Effector memory CD8-positive, alpha-beta T cell (primary cell): ENCODE results near the gene GRB14.

ENCODE experiments used
- ATAC-seq: fragments of 150-1000 bp; cut with Tn5 transposase; replicated peaks from 2 replicates; pipeline ENCODE4 v1.10.0; 2021; ENCODE audit warnings: mild to moderate bottlenecking, moderate library complexity
- DNase-seq, 3 experiments: peaks; one replicate each; pipeline ENCODE4 v3.0.0; 2021
- H3K27ac Mint-ChIP-seq, 2 donors: one replicate each; pipeline ENCODE4 v1.8.0; 2022; ENCODE audit warnings: mild to moderate bottlenecking in 2 of 2, mixed read lengths in 2 of 2, moderate library complexity in 2 of 2
- H3K27me3 Mint-ChIP-seq, 2 donors: one replicate each; pipeline ENCODE4 v1.8.0; 2022; ENCODE audit warnings: mixed read lengths in 2 of 2
- H3K36me3 Mint-ChIP-seq: one replicate; pipeline ENCODE4 v1.8.0; 2022; ENCODE audit warnings: mild to moderate bottlenecking, moderate library complexity, mixed read lengths; ENCODE audit not compliant: insufficient read depth
- H3K4me1 Mint-ChIP-seq, 2 donors: one replicate each; pipeline ENCODE4 v1.8.0; 2022; ENCODE audit warnings: low read depth in 2 of 2, mixed read lengths in 2 of 2
- H3K4me3 Mint-ChIP-seq, 2 donors: one replicate each; pipeline ENCODE4 v1.8.0; 2022; ENCODE audit warnings: mild to moderate bottlenecking in 2 of 2, mixed read lengths in 2 of 2, moderate library complexity in 2 of 2
- H3K9me3 Mint-ChIP-seq, 2 donors: one replicate each; pipeline ENCODE4 v1.8.0; 2022; ENCODE audit warnings: mixed read lengths in 2 of 2

Gene GRB14

GRCh38 chr2:164599954-164600589, 21.2 kb downstream of the GRB14 start:
- H3K27ac Mint-ChIP-seq = no peak overlapping the region
- H3K27me3 Mint-ChIP-seq = no peaks in the 10 kb centered on the region
- H3K4me1 Mint-ChIP-seq = no peaks in the 10 kb centered on the region
- H3K9me3 Mint-ChIP-seq = peaks cover 11 to 22% of the 10 kb centered on the region in 2 donors
- no peak for ATAC-seq
- DNase-seq = no peak
- H3K36me3 Mint-ChIP-seq = no peaks in the 10 kb centered on the region
- no peak overlapping the region for H3K4me3 Mint-ChIP-seq

- Mint-ChIP-seq H3K36me3 (no peaks in the 10 kb centered on the region), H3K9me3 (peaks cover 13 to 16% of the 10 kb centered on the region in 2 donors), H3K27ac (no peak overlapping the region), H3K4me1 (no peaks in the 10 kb centered on the region), H3K4me3 (no peak overlapping the region), H3K27me3 (no peaks in the 10 kb centered on the region)
- no peak for ATAC-seq
- no peak for DNase-seq
Observed at GRCh38 chr2:164597983-164598382, 23.3 kb downstream of the GRB14 start.

- DNase-seq (no peak), ATAC-seq (no peak)
- Mint-ChIP-seq H3K36me3 (no peaks in the 10 kb centered on the region), H3K27me3 (no peaks in the 10 kb centered on the region), H3K27ac (no peak overlapping the region), H3K4me1 (no peaks in the 10 kb centered on the region), H3K4me3 (no peak overlapping the region), H3K9me3 (peaks cover 13 to 26% of the 10 kb centered on the region in 2 donors)
Observed at GRCh38 chr2:164595031-164595430, 26.3 kb downstream of the GRB14 start.

DNA sequence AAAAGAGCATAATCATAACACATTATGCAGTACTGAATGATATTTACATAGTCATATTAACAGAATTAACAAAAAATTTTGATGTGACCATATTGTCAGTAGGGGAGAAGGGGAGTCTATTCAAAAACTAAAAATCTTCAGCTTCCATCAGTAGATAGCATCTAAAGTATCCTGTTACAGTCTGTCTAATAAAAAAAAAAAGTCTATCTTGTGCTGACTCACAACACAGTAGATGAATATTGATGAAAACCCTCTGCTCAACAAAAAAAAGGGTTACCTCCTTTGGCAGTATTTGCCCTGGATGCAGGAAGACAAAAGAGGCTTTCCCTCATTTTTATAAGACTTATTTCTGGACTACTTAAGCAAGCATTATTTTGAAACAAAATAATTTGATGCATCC, 27.3 kb downstream of the GRB14 start:
- Mint-ChIP-seq H3K9me3 (peaks cover 13 to 26% of the 10 kb centered on the region in 2 donors), H3K4me3 (no peak overlapping the region), H3K27ac (no peak overlapping the region), H3K4me1 (no peaks in the 10 kb centered on the region), H3K27me3 (no peaks in the 10 kb centered on the region), H3K36me3 (no peaks in the 10 kb centered on the region)
- ATAC-seq = no peak
- no peak for DNase-seq

GRCh38 chr2:164593541-164593940, 27.7 kb downstream of the GRB14 start:
- no peak overlapping the region for H3K27ac Mint-ChIP-seq
- no peaks in the 10 kb centered on the region for H3K36me3 Mint-ChIP-seq

DNA sequence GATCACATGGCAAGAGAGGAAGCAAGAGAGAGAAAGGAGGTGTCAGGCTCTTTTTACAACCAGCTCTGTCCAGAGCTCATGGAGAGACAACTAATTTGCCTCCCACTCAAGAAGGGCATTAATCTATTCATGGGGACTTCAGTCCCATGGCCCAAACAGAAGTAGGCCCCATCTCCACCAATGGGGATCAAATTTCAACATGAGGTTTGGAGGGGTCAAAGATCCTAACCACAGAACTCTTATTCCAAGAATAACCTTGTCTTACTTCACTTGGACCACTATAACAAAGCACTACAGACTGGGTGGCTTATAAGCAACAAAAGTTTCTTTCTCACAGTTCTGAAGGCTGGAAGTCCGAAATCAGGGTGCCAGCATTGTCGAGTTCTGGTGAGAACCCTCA, 31.8 kb downstream of the GRB14 start:
- no peak for DNase-seq
- no peak overlapping the region for H3K27ac Mint-ChIP-seq

More at GRCh38 chr2:164593541-164593940, 27.7 kb downstream of the GRB14 start:
- H3K9me3 Mint-ChIP-seq = peaks cover 11 to 26% of the 10 kb centered on the region in 2 donors
- H3K4me3 Mint-ChIP-seq = no peak overlapping the region
- ATAC-seq (no peak), DNase-seq (no peak)
- no peaks in the 10 kb centered on the region for H3K4me1 Mint-ChIP-seq
- no peaks in the 10 kb centered on the region for H3K27me3 Mint-ChIP-seq

GRCh38 chr2:164581050-164581449, 40.2 kb downstream of the GRB14 start:
- H3K27me3 Mint-ChIP-seq = no peaks in the 10 kb centered on the region
- no peak for ATAC-seq
- H3K4me3 Mint-ChIP-seq = no peak overlapping the region
- H3K27ac Mint-ChIP-seq = no peak overlapping the region
- no peak for DNase-seq
- peaks cover 10 to 13% of the 10 kb centered on the region in 2 donors for H3K9me3 Mint-ChIP-seq
- H3K4me1 Mint-ChIP-seq = no peaks in the 10 kb centered on the region
- no peaks in the 10 kb centered on the region for H3K36me3 Mint-ChIP-seq

More for the DNA sequence above, 31.8 kb downstream of the GRB14 start:
- no peak overlapping the region for H3K4me3 Mint-ChIP-seq
- H3K27me3 Mint-ChIP-seq = no peaks in the 10 kb centered on the region
- H3K36me3 Mint-ChIP-seq = no peaks in the 10 kb centered on the region
- H3K4me1 Mint-ChIP-seq = no peaks in the 10 kb centered on the region
- peaks cover 3 to 11% of the 10 kb centered on the region in 2 donors for H3K9me3 Mint-ChIP-seq
- no peak for ATAC-seq

GRCh38 chr2:164574931-164575330, 46.4 kb downstream of the GRB14 start:
- Mint-ChIP-seq H3K27me3 (no peaks in the 10 kb centered on the region), H3K36me3 (no peaks in the 10 kb centered on the region), H3K9me3 (peaks cover 0 to 7% of the 10 kb centered on the region in 2 donors), H3K4me1 (no peaks in the 10 kb centered on the region), H3K4me3 (no peak overlapping the region), H3K27ac (no peak overlapping the region)
- DNase-seq (no peak), ATAC-seq (no peak)

DNA sequence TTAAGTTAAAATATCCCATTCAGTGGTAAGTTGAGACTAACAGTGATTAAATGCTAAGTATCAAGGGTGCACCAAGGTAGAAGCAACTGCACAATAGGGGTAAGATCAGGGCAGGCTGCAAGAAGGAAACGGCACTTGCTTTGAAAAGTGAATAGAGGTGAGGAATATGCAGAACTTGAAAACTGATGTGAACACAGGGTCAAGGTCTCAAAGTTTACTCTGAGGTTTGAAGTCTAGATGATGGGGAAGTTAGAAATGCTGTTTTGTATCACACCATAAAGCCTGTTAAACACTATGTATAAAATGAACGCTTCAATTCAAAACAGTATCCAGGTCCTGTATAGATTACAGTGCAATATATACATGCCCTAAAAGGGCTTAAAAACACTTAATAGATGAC, 50.8 kb downstream of the GRB14 start:
- no peaks in the 10 kb centered on the region for H3K36me3 Mint-ChIP-seq
- no peaks in the 10 kb centered on the region for H3K27me3 Mint-ChIP-seq
- H3K9me3 Mint-ChIP-seq = peaks cover 0 to 2% of the 10 kb centered on the region in 2 donors
- no peak overlapping the region for H3K4me3 Mint-ChIP-seq
- DNase-seq (no peak), ATAC-seq (no peak)
- no peak overlapping the region for H3K27ac Mint-ChIP-seq
- H3K4me1 Mint-ChIP-seq = no peaks in the 10 kb centered on the region

- DNase-seq (no peak), ATAC-seq (no peak)
- Mint-ChIP-seq H3K36me3 (no peaks in the 10 kb centered on the region), H3K4me1 (no peaks in the 10 kb centered on the region), H3K27me3 (no peaks in the 10 kb centered on the region), H3K9me3 (peaks cover 0 to 2% of the 10 kb centered on the region in 2 donors), H3K27ac (no peak overlapping the region), H3K4me3 (no peak overlapping the region)
Observed at GRCh38 chr2:164569378-164569777, 51.9 kb downstream of the GRB14 start.

DNA sequence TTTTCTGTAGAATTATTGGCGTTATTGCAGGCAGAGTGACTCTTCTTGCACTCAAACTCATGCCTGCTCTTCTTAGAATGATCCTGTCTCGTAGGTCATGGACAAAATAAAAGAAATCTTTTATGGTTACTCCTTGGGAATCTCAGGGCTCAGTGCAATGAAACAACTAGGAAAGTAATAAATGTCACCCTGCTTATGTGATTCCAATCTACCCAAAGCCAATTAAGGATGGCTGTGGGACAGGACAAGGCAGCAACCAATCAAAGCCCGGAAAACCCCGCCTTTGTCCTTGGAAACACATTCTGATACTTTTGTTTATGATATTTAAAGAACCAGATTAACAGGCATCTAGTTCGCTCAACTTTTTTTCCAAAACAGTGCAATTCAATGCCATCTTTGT, 53.0 kb downstream of the GRB14 start:
- ATAC-seq = no peak
- H3K4me1 Mint-ChIP-seq = no peaks in the 10 kb centered on the region
- H3K27me3 Mint-ChIP-seq = no peaks in the 10 kb centered on the region
- DNase-seq = no peak
- no peaks in the 10 kb centered on the region for H3K36me3 Mint-ChIP-seq
- no peak overlapping the region for H3K4me3 Mint-ChIP-seq
- H3K9me3 Mint-ChIP-seq = peaks cover 0 to 2% of the 10 kb centered on the region in 2 donors
- H3K27ac Mint-ChIP-seq = no peak overlapping the region

DNA sequence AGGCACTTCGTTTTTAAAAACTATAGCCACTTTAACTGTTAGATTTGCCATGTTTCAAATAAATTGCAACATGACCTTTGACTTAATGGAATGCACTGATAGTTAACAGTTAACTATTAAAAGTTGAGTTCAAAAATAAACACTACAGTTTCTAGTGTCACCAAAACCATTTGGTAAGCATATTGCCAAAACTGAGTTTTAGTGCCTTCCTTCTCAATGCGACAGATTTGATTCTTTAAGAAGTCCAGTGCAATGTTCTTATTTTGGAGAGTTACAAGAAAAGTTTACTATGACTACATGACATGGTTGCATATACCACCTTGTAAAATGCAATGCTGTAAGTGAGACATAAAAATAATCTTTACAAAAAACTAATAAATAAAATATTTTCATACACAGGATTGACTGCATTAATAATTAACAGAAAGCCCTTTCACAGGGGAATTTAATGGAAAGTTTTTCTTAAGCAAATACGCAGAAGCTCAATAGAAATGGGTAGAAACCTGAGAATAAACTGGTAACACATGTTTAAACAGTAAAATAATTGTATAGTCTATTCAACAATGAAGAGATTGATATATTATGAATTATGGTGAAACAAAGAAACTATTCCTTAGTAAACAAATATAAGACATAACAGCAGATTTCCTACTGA, 53.8 kb downstream of the GRB14 start:
- Mint-ChIP-seq H3K27me3 (no peaks in the 10 kb centered on the region), H3K36me3 (no peaks in the 10 kb centered on the region), H3K9me3 (peaks cover 0 to 2% of the 10 kb centered on the region in 2 donors), H3K27ac (no peak overlapping the region), H3K4me1 (no peaks in the 10 kb centered on the region), H3K4me3 (no peak overlapping the region)
- ATAC-seq (no peak), DNase-seq (no peak)

GRCh38 chr2:164565359-164565758, 55.9 kb downstream of the GRB14 start:
- no peak for DNase-seq
- no peaks in the 10 kb centered on the region for H3K36me3 Mint-ChIP-seq
- no peaks in the 10 kb centered on the region for H3K4me1 Mint-ChIP-seq
- H3K9me3 Mint-ChIP-seq = peaks cover 0 to 2% of the 10 kb centered on the region in 2 donors
- H3K27me3 Mint-ChIP-seq = no peaks in the 10 kb centered on the region
- H3K4me3 Mint-ChIP-seq = no peak overlapping the region
- no peak overlapping the region for H3K27ac Mint-ChIP-seq
- no peak for ATAC-seq

- no peak for ATAC-seq
- Mint-ChIP-seq H3K36me3 (no peaks in the 10 kb centered on the region), H3K27me3 (no peaks in the 10 kb centered on the region), H3K4me3 (no peak overlapping the region), H3K4me1 (no peaks in the 10 kb centered on the region), H3K9me3 (peaks cover 0 to 4% of the 10 kb centered on the region in 2 donors), H3K27ac (no peak overlapping the region)
- no peak for DNase-seq
Observed at GRCh38 chr2:164562666-164563065, 58.6 kb downstream of the GRB14 start.
